K562 (cell line): ENCODE results near the gene TNFRSF6B. TPM values are rescaled to one million over a fixed set of nuclear protein-coding genes. Genes with fewer than 3 reads are reported as not detected.

Experiments used
- BRD9 ChIP-seq: fragments of 450-650 bp; IDR thresholded peaks from 2 replicates; pipeline ENCODE4 v1.6.1; 2018; ENCODE audit warnings: low read depth; ENCODE audit not compliant: partially characterized antibody
- DIDO1 ChIP-seq: fragments of 450-650 bp; IDR thresholded peaks from 2 replicates; pipeline ENCODE4 v1.6.1; 2016; ENCODE audit warnings: low read depth, missing biosample characterization, missing genetic modification characterization
- E2F3 ChIP-seq: fragments of 250-450 bp; sonication (Bioruptor Pico); IDR thresholded peaks from 2 replicates; pipeline ENCODE4 v1.4.0; 2020; ENCODE audit warnings: mild to moderate bottlenecking
- ERF ChIP-seq: fragments of 450-650 bp; formaldehyde crosslinking; IDR thresholded peaks from 2 replicates; pipeline ENCODE4 v1.4.0; 2020; ENCODE audit warnings: mild to moderate bottlenecking, mixed read lengths
- ESRRA ChIP-seq: fragments of 450-650 bp; IDR thresholded peaks from 2 replicates; pipeline ENCODE4 v1.6.1; 2014; ENCODE audit warnings: low read depth, mild to moderate bottlenecking, moderate library complexity, borderline replicate concordance
- HDAC2 ChIP-seq: fragments of 450-650 bp; IDR thresholded peaks from 2 replicates; pipeline ENCODE4 v1.6.1; 2016; ENCODE audit warnings: mild to moderate bottlenecking
- POLR2A ChIP-seq: fragments of 450-650 bp; conservative IDR thresholded peaks from 2 replicates; pipeline ENCODE4 v1.6.1; 2016
- XRCC5 ChIP-seq: fragments of 200-400 bp; formaldehyde crosslinking; IDR thresholded peaks from 2 replicates; pipeline ENCODE4 v1.6.1; 2017; ENCODE audit warnings: low read depth, mild to moderate bottlenecking, low read length
- polyA plus RNA-seq, 8 experiments: library from polyadenylated mRNA; depleted of rRNA in 4 of 8; stranded (reverse) in 5 of 8; unstranded in 3 of 8; fragments of >200 nt; fragmentation: Nextera tagmentation in 2 of 8; fragmentation: Illumina TruSeq in 1 of 8; extraction: Ambion mirVana in 2 of 8; extraction: Trizol in 1 of 8; gene quantifications; 2 replicates each; pipeline versions ENCODE4 v1.2.1 to v1.2.3, GENCODE V29; 2011 to 2014; ENCODE audit warnings: inconsistent platforms in 1 of 8, missing spikeins in 1 of 8
- total RNA-seq, 7 experiments: library from RNA; depleted of rRNA in 6 of 7; stranded (reverse); fragments of >200 nt in 6 of 7; fragmentation: Illumina TruSeq in 2 of 7; extraction: Trizol in 2 of 7; gene quantifications; 2 replicates each; pipeline versions ENCODE4 v1.2.1 to v1.2.3, GENCODE V29; 2011 to 2021; ENCODE audit warnings: low replicate concordance in 1 of 7
- TF ChIP-seq, protein P1 (sequence below): sonication (generic); formaldehyde crosslinking; IDR thresholded peaks from 2 replicates; pipeline ENCODE4 v1.8.0; 2023; ENCODE audit warnings: mild to moderate bottlenecking, missing genetic modification reagents
- TF ChIP-seq, protein P2 (sequence below): sonication (generic); formaldehyde crosslinking; IDR thresholded peaks from 2 replicates; pipeline ENCODE4 v1.8.1; 2022; ENCODE audit warnings: missing genetic modification reagents
- TF ChIP-seq, protein P3 (sequence below): fragments of 450-650 bp; IDR thresholded peaks from 2 replicates; pipeline ENCODE4 v1.6.1; 2016; ENCODE audit warnings: antibody characterized with exemption
- TF ChIP-seq, protein P4 (sequence below): fragments of 450-650 bp; IDR thresholded peaks from 2 replicates; pipeline ENCODE4 v1.6.1; 2016

TNFRSF6B gene
- total and polyA plus RNA-seq, 9 of the 15 experiments (the other 6 are each of a cell fraction or from before 2014, with no cell fraction given) = 0.10 to 3.5 (median 0.32) TPM; not detected in 6

DNA sequence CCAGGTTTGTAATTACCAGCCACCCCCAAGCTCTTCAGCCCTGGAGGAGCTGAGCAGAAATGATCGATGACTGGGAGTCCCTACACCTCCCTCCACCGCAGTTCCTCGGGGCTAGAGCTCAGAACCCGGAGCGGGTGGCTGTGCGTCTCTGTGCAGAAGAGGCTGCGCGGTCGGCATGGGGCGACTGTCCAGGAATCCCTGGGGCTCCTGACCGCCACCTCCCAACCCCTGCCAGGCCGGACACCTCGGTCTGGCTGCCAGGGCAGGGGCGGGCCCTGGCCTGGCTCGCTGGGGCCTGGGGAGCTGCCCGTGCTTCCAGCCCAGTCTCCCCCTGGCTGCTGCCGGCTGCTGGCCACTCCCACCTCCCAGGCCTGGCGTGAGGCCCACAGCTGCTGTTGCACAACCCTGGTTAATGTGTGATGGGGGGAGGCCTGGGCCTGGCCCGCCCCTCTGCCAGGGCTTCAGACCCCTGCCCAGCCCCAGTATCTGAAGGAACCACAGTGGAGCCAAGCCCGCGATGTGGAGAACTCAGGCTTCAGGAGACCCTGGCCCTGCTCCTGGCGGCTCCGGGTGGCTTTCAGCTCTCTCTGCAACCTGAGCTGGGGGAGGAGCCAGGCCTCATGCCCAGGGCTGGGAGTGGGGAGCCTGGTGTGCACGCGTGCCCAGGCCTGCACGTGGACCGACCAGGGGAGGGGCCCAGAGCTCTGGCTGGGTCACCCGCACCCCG, 44.3 kb downstream of the TNFRSF6B start (continued):
- TF ChIP-seq BRD9 (no peak), ESRRA (no peak), XRCC5 (0 out of 2 replicates have a peak, but pooled peaks have one; percentile 20), ERF (CRISPR knock-in tag) (no peak), HDAC2 (peak; percentile 24; the same call in 1 of the 2 replicates), POLR2A (peak; percentile 62), DIDO1 (tag) (no peak), E2F3 (CRISPR knock-in tag) (no peak)
- TF ChIP-seq, protein P1, sequence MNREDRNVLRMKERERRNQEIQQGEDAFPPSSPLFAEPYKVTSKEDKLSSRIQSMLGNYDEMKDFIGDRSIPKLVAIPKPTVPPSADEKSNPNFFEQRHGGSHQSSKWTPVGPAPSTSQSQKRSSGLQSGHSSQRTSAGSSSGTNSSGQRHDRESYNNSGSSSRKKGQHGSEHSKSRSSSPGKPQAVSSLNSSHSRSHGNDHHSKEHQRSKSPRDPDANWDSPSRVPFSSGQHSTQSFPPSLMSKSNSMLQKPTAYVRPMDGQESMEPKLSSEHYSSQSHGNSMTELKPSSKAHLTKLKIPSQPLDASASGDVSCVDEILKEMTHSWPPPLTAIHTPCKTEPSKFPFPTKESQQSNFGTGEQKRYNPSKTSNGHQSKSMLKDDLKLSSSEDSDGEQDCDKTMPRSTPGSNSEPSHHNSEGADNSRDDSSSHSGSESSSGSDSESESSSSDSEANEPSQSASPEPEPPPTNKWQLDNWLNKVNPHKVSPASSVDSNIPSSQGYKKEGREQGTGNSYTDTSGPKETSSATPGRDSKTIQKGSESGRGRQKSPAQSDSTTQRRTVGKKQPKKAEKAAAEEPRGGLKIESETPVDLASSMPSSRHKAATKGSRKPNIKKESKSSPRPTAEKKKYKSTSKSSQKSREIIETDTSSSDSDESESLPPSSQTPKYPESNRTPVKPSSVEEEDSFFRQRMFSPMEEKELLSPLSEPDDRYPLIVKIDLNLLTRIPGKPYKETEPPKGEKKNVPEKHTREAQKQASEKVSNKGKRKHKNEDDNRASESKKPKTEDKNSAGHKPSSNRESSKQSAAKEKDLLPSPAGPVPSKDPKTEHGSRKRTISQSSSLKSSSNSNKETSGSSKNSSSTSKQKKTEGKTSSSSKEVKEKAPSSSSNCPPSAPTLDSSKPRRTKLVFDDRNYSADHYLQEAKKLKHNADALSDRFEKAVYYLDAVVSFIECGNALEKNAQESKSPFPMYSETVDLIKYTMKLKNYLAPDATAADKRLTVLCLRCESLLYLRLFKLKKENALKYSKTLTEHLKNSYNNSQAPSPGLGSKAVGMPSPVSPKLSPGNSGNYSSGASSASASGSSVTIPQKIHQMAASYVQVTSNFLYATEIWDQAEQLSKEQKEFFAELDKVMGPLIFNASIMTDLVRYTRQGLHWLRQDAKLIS (CRISPR knock-in tag) = 0 out of 2 replicates have a peak, but pooled peaks have one; percentile 62
- TF ChIP-seq, protein P2, sequence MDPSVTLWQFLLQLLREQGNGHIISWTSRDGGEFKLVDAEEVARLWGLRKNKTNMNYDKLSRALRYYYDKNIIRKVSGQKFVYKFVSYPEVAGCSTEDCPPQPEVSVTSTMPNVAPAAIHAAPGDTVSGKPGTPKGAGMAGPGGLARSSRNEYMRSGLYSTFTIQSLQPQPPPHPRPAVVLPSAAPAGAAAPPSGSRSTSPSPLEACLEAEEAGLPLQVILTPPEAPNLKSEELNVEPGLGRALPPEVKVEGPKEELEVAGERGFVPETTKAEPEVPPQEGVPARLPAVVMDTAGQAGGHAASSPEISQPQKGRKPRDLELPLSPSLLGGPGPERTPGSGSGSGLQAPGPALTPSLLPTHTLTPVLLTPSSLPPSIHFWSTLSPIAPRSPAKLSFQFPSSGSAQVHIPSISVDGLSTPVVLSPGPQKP (CRISPR knock-in tag) = no peak
- TF ChIP-seq, protein P3, sequence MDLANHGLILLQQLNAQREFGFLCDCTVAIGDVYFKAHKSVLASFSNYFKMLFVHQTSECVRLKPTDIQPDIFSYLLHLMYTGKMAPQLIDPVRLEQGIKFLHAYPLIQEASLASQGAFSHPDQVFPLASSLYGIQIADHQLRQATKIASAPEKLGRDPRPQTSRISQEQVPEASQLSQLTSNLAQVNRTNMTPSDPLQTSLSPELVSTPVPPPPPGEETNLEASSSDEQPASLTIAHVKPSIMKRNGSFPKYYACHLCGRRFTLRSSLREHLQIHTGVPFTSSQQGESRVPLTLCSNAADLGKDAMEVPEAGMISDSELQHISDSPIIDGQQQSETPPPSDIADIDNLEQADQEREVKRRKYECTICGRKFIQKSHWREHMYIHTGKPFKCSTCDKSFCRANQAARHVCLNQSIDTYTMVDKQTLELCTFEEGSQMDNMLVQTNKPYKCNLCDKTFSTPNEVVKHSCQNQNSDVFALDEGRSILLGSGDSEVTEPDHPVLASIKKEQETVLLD = 0 out of 2 replicates have a peak, but pooled peaks have one; percentile 23
- TF ChIP-seq, protein P4, sequence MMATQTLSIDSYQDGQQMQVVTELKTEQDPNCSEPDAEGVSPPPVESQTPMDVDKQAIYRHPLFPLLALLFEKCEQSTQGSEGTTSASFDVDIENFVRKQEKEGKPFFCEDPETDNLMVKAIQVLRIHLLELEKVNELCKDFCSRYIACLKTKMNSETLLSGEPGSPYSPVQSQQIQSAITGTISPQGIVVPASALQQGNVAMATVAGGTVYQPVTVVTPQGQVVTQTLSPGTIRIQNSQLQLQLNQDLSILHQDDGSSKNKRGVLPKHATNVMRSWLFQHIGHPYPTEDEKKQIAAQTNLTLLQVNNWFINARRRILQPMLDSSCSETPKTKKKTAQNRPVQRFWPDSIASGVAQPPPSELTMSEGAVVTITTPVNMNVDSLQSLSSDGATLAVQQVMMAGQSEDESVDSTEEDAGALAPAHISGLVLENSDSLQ = peak; percentile 44; the same call in 1 of the 2 replicates
